Small intestine (tissue), 7 donors: Measurements from ENCODE around the gene ERICH6. TPM values are rescaled to one million over a fixed set of nuclear protein-coding genes. Genes with fewer than 3 reads are reported as not detected.
"Not testable (repeated sequence)": the region's sequence is repeated elsewhere in the genome, so short reads cannot be mapped to it uniquely, and the experiment has no call there.

Source experiments
- DNase-seq, 2 donors: peaks; one replicate each; pipeline versions ENCODE4 v3.0.0 to v3.0.0-alpha.2; 2013
- FAIRE-seq: peaks from 2 replicates; lab custom pipeline; 2012; peaks lifted over from hg19 to GRCh38; lab: Jason Lieb, UNC
- H3K27ac ChIP-seq, 3 donors: one replicate each; pipeline ENCODE4 v1.5.1; 2013; ENCODE audit warnings: low read length in 2 of 3, mild to moderate bottlenecking in 2 of 3, control low read depth in 1 of 3, inconsistent platforms in 1 of 3, low read depth in 1 of 3, moderate library complexity in 1 of 3
- H3K27me3 ChIP-seq, 3 donors: one replicate each; pipeline ENCODE4 v1.6.1; 2013; ENCODE audit warnings: low read length in 3 of 3, inconsistent platforms in 1 of 3; ENCODE audit not compliant: control insufficient read depth in 3 of 3, insufficient read depth in 3 of 3
- H3K36me3 ChIP-seq, 3 donors: one replicate each; pipeline ENCODE4 v1.6.1; 2013; ENCODE audit warnings: low read length in 3 of 3, inconsistent platforms in 1 of 3, low read depth in 1 of 3, mild to moderate bottlenecking in 1 of 3, moderate library complexity in 1 of 3; ENCODE audit not compliant: control insufficient read depth in 3 of 3, insufficient read depth in 2 of 3
- H3K4me1 ChIP-seq, 3 donors: one replicate each; pipeline ENCODE4 v1.6.1; 2013; ENCODE audit warnings: low read length in 2 of 3, inconsistent platforms in 1 of 3, low read depth in 1 of 3, mild to moderate bottlenecking in 1 of 3, moderate library complexity in 1 of 3; ENCODE audit not compliant: control insufficient read depth in 3 of 3, insufficient read depth in 2 of 3
- H3K4me3 ChIP-seq, 3 donors: one replicate each; pipeline ENCODE4 v1.5.1; 2013; ENCODE audit warnings: low read length in 3 of 3, control low read depth in 1 of 3, inconsistent platforms in 1 of 3, low read depth in 1 of 3, mild to moderate bottlenecking in 1 of 3, moderate library complexity in 1 of 3
- H3K9me3 ChIP-seq, 2 donors: one replicate each; pipeline ENCODE4 v1.6.1; 2013; ENCODE audit warnings: low read depth in 1 of 2, low read length in 1 of 2; ENCODE audit not compliant: control insufficient read depth in 2 of 2, insufficient read depth in 1 of 2
- WGBS, 3 donors: extraction: QIAGEN DNeasy Blood & Tissue Kit; methylation state at CpG; one replicate each; pipeline ENCODE4 v1.1.7; 2013; 5-methylcytosine and 5-hydroxymethylcytosine counted together
- polyA plus RNA-seq, 4 donors: library from polyadenylated mRNA; stranded (reverse) in 3 of 4; unstranded in 1 of 4; fragments of 200-250 nt in 3 of 4; fragments of 120-200 nt in 1 of 4; gene quantifications; one replicate each; pipeline versions ENCODE4 v1.2.1 to v1.2.3, GENCODE V29; 2013
- donor health status: healthy with polysubstance abuse.
- donor health status: control.
- donor health status: control.
- donor health status: Bipolar disorder and iron deficiency.
- donor health status: healthy.

The ERICH6 gene
- polyA plus RNA-seq, 4 donors: 0.04 TPM; not detected in 3

DNA sequence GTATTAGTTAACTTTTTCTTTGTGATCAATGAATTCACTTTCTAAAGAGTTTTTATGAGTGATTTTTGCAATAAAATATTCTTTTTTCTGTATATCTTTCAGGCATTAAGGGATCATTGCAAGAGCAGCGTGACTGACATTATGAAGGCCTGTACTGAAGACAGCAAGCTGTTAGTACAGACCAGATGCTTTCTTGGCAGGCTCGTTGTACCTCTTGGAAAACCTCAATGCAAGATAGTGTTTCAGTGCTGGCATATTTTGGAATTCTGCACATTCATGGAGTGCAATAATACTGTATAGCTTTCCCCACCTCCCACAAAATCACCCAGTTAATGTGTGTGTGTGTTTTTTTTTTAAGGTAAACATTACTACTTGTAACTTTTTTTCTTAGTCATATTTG lies 76.2 kb downstream of the ERICH6 start:
- DNase-seq (no peak), FAIRE-seq (no peak)
- 76 to 96% (median 89%) methylated on average over 2 of the region's 2 CpGs for WGBS, 3 donors

DNA sequence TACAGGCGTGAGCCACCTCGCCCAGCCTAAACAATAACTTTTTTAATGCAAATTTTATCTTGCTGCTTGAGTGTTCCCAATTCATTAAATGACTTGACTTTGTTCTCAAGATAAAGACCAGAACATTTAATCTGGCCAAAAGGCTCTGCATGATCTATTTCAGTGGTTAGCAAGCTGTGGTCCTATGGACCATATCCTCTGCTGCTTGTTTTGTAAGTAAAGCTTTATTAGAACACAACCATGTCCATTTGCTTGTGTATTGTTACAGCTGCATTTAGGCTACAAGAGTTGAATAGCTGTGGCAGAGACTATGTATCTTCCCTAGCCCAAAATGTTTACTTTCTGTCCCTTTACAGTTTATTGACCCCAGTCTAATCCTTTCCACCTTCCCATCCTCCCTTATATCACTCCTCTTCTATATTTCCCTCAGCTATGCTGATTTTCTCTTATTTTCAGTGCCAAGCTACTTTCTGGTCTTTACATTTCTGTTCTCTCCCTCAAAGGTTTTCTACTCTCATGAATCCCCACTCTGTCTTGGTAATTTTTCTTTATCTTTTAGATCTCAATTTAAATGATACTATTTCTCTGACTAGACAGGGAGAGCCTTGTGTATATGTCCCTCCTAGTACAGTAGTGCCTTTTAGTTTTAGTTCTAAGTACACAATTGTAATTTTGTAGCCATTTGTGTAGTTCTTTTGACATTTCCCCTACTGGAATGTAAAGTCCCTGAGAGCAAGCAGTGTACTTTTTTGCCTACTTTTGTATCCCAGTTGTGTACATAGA lies 77.4 kb downstream of the ERICH6 start:
- WGBS, 3 donors: 69 to 88% (median 82%) methylated on average over 2 of the region's 2 CpGs
- Histone ChIP-seq H3K36me3 (peaks cover 6 to 8% (median 8%) of the 10 kb centered on the region in 3 donors), H3K4me3 (no peak overlapping the region), H3K9me3 (no peaks in the 10 kb centered on the region), H3K27ac (no peak overlapping the region), H3K4me1 (no peaks in the 10 kb centered on the region), H3K27me3 (no peaks in the 10 kb centered on the region)
- DNase-seq (no peak), FAIRE-seq (no peak)

More for the DNA sequence above, 76.2 kb downstream of the ERICH6 start:
- no peaks in the 10 kb centered on the region for H3K4me1 ChIP-seq
- H3K27ac ChIP-seq: no peak overlapping the region
- no peak overlapping the region for H3K4me3 ChIP-seq
- H3K9me3 ChIP-seq: no peaks in the 10 kb centered on the region
- peaks cover 6 to 10% (median 8%) of the 10 kb centered on the region in 3 donors for H3K36me3 ChIP-seq
- no peaks in the 10 kb centered on the region for H3K27me3 ChIP-seq

DNA sequence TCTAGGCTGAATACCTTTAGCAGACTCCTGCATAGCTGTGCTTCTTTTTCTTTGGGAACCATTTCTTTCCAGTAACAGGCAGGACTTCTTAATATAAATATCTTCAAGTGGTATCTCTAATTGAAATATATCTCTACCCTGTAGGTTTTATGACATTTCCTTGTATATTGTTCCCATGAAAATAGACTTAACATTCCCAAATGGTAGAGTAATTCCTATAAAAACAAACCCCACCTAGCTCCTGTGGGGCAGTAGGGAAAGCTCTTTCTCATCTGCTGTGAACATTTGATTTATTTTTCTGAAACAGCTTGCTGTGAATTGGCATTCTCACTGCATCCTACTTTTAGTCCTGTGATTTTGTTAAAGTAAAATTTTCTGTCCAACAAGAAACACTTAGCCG lies 79.8 kb downstream of the ERICH6 start:
- peaks cover 6 to 7% (median 6%) of the 10 kb centered on the region in 3 donors for H3K36me3 ChIP-seq
- H3K27me3 ChIP-seq: no peaks in the 10 kb centered on the region
- H3K27ac ChIP-seq: no peak overlapping the region
- H3K4me3 ChIP-seq: no peak overlapping the region
- H3K4me1 ChIP-seq: no peaks in the 10 kb centered on the region
- WGBS, 3 donors: 93 to 98% (median 95%) methylated on average over 1 of the region's 1 CpG
- DNase-seq (no peak), FAIRE-seq (no peak)
- no peaks in the 10 kb centered on the region for H3K9me3 ChIP-seq

DNA sequence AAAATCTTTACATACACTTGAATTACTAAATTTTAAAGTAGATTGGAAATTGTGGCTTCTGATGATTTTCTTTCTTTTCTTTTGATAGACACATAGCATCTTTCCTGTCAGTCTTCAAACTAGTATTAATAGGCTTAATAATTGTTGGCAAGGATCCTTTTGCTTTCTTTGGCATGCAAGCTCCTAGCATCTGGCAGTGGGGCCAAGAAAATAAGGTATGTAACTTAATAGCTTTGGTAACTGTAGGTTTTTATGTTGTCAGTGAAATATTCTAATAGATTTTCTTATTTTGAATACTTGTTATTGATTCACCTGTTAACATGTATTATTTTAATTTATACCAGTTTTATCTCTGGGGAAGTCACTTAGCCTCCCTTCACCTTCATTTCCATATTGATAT lies 80.8 kb downstream of the ERICH6 start:
- not testable (repeated sequence) for H3K9me3 ChIP-seq, H3K27ac ChIP-seq, H3K27me3 ChIP-seq, H3K4me3 ChIP-seq, DNase-seq, H3K4me1 ChIP-seq
- H3K36me3 ChIP-seq: peaks cover 6 to 11% (median 6%) of the 10 kb centered on the region in 3 donors
- peak; percentile 51 for FAIRE-seq

DNA sequence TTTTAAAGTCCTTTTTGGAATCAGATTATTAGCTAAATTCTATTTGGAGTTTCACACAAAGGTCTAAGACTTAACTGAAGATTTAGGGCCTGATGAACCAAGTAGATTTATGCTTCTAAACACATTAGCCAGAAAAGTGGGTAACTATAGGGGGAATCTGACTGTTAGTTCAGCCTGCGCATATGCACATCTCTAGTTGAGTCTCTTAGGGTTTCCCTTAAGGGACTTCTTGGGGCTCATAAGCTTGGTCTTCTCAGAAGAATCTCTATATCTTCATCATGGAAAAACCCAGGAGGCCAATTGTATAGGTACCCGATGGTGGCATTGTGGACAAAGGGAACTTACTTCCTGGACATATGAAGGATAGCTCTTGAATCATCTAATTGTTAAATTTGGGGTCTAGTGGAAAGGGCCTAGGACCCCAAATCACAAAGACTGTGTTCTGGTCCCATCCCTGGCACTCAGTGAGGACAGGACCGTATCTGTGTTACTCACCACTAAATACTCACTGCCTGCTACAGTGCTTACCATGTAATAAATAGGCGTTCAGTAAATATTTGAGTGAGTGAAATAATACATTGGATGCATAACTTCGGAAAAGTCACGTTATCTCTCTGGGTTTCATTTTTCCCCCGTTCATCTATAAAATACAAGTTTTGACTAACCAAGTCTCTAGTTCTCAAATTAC lies 83.6 kb downstream of the ERICH6 start:
- DNase-seq (no peak), FAIRE-seq (no peak)
- no peak overlapping the region for H3K27ac ChIP-seq
- H3K27me3 ChIP-seq: no peaks in the 10 kb centered on the region
- no peak overlapping the region for H3K4me3 ChIP-seq
- 85 to 90% (median 87%) methylated on average over 7 of the region's 7 CpGs for WGBS, 3 donors
- no peaks in the 10 kb centered on the region for H3K4me1 ChIP-seq
- H3K36me3 ChIP-seq: peaks cover 0 to 10% (median 2%) of the 10 kb centered on the region in 3 donors
- no peaks in the 10 kb centered on the region for H3K9me3 ChIP-seq

DNA sequence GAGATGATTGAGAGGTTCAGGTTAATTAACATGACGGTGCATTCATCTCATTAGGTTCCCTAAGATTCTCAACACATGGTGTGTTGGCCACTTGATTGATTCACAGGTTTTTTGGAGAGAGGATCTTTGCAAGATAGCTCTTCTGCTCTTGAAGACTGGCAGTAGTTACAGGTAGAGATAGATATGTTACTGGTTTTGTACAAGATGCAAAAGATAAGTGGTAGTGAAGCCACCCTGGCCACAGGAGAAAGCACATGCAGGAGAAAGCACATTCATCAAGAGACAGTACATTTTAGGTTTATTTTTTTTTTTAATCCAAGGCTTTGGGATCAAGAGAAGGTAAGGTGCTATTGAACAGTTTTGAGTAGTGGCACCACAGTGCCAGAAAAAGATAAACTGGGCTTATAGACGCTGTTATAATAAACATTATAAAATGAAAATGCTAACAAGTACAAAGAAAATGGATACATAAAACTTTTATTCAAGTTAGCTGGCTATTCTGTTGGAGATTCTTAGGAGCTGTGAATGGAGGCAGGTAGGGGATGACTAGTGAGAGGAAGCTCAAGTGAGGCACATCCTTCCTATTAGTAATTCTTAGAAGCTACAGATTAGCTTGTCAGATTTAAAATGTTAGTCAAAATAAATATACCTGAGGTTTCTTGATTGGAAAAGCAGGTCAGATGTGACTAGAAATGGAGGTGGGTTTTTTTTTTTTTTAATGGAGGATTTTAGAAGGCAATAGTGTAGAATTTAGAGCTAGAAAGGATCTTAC lies 89.8 kb downstream of the ERICH6 start:
- Histone ChIP-seq H3K27ac (no peak overlapping the region), H3K4me1 (peaks cover 0 to 8% (median 0%) of the 10 kb centered on the region in 3 donors), H3K27me3 (no peaks in the 10 kb centered on the region), H3K9me3 (no peaks in the 10 kb centered on the region), H3K36me3 (peaks cover 0 to 22% (median 0%) of the 10 kb centered on the region in 3 donors), H3K4me3 (no peak overlapping the region)
- no peak for DNase-seq
- WGBS, 3 donors: 88 to 94% (median 92%) methylated on average over 2 of the region's 2 CpGs
- FAIRE-seq: no peak

DNA sequence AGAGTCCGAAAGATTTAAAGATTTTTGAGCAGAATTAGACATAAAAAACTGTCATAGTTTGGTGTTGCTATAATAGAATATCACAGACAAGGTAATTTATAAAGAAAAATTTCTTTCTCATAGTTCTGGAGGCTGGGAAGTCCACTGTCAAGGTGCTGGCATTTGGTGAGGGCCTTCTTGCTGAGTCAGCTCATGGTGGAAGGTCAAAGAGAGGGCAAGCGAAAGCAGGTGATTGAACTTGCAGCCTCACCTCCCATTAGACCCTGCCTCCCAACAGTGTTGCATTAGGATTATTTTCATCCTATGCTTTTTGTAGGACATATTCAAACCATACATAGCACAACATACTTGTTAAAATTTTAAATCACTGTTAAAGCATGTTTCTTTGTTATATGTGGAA lies 90.7 kb downstream of the ERICH6 start:
- Histone ChIP-seq H3K4me1 (peaks cover 0 to 10% (median 0%) of the 10 kb centered on the region in 3 donors), H3K36me3 (peaks cover 0 to 18% (median 0%) of the 10 kb centered on the region in 3 donors), H3K27ac (no peak overlapping the region), H3K27me3 (no peaks in the 10 kb centered on the region), H3K4me3 (no peak overlapping the region), H3K9me3 (no peaks in the 10 kb centered on the region)
- DNase-seq (no peak), FAIRE-seq (no peak)
- 93 to 95% (median 94%) methylated on average over 2 of the region's 2 CpGs for WGBS, 3 donors

DNA sequence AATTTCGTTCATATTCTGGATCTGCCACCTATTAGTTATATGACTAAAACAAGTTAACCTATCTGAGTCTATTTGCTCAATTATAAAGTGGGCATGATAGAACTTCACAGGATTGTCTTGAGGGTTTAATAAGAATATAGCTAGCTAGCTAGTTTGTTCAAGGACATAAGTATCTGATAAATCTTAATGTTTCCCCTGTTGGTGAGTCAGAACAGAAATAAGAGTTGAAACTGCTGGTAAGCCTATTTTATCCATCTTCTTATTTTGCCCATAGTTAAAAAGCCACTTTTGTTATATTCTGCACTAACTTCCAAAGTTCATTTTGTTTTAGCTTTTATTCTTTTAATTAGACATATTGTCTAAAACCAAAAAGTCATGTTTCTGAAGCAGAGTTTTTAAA lies 91.2 kb downstream of the ERICH6 start:
- H3K4me3 ChIP-seq: no peak overlapping the region
- DNase-seq (no peak), FAIRE-seq (no peak)
- H3K27ac ChIP-seq: no peak overlapping the region
- no peaks in the 10 kb centered on the region for H3K27me3 ChIP-seq
- H3K4me1 ChIP-seq: peaks cover 0 to 15% (median 3%) of the 10 kb centered on the region in 3 donors
- H3K9me3 ChIP-seq: no peaks in the 10 kb centered on the region
- peaks cover 0 to 16% (median 0%) of the 10 kb centered on the region in 3 donors for H3K36me3 ChIP-seq
- 82 to 94% (median 84%) methylated on average over 1 of the region's 1 CpG for WGBS, 3 donors
